ENCODE data around the gene DLG2.

GRCh38 chr11:84501750-84502149 is 1125.4 kb downstream of the DLG2 start:
- TF ChIP-seq POLR2AphosphoS5 (IDR thresholded peaks at IDR 0.05; ENCODE audit: low read depth, low read length) (no peak), FOXP2 (optimal IDR thresholded peaks at IDR 0.05; ENCODE audit: borderline replicate concordance, extremely low read depth, extremely low read length, insufficient read depth) (no peak)
